GM03348 (cell line): ENCODE results near the gene ASPSCR1.
"Not testable (repeated sequence)": the region's sequence is repeated elsewhere in the genome, so short reads cannot be mapped to it uniquely, and the experiment has no call there.

Experiments
- DNase-seq: peaks from one replicate; pipeline ENCODE4 v3.0.0; 2012; ENCODE audit warnings: low spot score

The ASPSCR1 gene

GRCh38 chr17:81960130-81960958 lies 17.1 kb upstream of the ASPSCR1 start:
- no peak for DNase-seq

GRCh38 chr17:81961087-81961511 lies 16.3 kb upstream of the ASPSCR1 start, which contains the start of gene NOTUM:
TSS of gene NOTUM (minus strand) at chr17:81961187. CDS start at chr17:81960909, 278 bp downstream.
- DNase-seq, result peak; percentile 68

GRCh38 chr17:81961521-81962498 lies 15.6 kb upstream of the ASPSCR1 start:
- DNase-seq, result no peak

DNA sequence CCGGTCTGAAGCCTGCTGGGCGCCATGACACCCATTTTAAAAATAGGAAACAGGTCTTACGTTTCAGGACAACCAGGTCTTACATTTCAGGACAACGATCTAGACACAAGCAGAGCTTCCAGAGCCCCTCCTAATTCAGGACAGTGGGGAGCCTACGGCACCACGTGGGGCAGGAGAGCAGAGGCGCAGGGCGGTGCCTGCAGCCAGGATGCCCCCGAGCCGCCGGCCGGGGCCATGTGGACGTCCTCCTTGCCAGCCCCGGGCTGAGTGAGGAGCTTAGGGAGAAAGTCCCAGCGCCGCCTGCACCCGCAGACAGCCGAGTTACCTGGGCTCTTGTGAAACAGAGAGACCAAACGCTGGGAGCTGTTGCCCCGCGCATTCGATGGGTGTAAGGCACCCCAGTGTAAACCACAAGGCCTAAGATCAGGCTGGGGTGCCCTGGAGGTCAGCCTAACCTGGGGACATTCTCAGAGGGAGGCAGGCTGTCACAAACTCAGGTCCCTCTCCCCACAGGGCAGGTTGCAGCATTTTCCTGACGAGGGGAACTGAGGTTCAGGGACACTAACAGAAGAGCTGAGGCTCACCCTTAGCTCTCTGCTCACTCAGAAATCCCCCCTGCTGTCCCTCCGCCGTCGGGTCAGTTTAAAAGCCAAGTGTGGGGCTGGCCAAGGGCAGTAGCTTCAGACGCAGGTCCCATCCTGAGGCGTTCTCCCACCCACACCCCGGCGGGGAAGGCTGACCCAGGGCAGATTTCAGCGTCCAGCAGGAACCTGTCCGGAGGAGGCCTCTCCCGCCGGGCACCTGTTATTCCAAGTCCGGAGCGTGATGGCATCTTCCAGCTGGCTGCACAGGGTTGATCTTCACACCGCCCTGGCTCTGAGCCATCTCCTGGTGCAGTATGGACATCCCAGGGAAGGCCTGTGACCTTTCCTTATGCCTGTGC lies 14.7 kb upstream of the ASPSCR1 start:
- DNase-seq, result no peak

- no peak for DNase-seq
These were observed 13.2 kb upstream of the ASPSCR1 start for GRCh38 chr17:81964081-81964849.

DNA sequence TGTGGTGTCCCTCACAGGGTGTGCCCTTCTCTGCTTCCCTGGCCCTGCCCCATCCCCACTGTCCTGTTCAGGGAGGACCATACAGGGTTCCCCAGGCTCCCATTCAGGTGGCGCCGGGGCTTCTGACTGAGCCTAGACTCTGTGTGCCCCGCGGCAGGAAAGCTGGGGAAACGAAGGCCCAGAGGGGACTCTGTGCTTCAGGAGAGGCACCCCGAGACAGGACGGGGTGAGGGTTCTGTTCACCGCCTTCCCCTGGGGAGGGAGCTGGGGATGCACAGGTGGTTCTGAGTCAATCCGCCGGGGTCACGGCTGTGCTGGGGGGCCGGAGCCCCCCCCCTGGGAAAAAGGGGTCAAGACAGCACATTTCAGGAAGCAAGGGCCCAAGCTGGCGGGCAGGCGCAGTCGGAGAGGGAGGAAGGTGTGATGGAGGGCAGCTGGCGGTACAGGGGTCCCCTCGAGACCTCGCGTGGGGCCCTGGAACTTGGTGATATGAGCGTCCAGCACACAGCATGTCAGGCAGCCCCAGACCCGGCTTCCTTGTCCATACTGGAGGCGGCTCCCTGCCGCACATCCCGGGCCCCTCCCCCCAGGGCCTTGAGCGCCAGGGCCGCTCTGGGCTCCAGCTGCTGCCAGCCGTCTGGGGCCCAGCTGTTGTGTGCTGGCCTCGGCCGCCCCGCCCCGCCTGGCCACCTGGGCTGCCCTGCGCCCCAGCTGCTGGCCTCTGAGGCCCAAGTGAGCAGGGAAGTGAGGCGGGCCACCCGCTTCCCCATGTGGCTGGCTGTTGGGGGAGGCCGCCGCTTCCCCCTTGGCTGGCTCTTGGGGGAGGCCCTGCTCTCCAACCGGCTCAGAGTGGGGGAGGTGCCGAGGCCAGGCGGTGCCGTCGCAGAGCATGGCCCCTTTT lies 10.8 kb upstream of the ASPSCR1 start:
- DNase-seq, result no peak

GRCh38 chr17:81967244-81967532 lies 10.2 kb upstream of the ASPSCR1 start:
- DNase-seq, result no peak

DNA sequence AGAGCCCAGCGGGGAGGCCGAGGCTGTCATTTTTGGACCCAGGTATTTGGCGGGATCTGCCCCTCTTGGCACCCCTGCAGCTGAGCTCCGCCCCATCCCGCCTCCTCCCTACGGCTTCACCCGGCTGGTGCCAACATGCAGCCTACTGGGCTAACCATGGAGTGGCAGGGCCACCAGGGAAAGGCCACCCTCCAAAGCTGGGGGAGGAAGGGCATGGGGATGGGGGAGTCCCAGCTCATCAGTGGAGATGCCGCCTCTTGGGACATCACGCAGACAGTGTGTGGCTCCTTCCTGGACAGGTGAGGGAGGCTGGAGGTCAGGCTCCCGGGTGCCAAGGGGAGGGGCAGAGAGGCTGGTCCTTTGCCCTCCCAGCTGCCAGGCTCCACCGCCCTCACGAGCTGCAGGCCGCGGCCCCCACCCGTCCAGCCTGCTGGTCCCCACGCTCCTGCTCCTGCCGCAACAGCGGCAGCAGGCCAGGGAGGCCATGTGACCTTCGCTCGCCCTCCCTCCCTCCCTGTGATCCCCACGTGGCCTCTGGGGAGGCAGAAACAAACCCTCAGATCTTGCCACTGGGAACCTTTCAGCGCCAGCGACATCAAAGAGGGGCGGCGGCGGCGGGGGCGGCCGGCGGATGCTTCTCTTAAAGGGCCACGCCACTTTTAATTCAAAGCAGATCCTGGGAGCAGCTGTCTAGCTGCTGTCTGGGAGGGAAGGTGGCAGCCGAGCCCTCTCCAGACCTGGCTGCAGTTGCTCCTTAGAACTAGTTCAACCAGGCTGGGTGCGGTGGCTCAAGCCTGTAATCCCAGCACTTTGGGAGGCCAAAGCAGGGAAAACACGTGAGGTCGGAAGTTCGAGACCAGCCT lies 9.7 kb upstream of the ASPSCR1 start:
- DNase-seq, result peak; percentile 76

- DNase-seq, result no peak
These were observed 9.1 kb upstream of the ASPSCR1 start for GRCh38 chr17:81968396-81968745.

- DNase-seq, result no peak
These were observed 8.3 kb upstream of the ASPSCR1 start for GRCh38 chr17:81968850-81969812.

GRCh38 chr17:81973432-81973831 lies 4.0 kb upstream of the ASPSCR1 start:
- DNase-seq, result no peak

DNA sequence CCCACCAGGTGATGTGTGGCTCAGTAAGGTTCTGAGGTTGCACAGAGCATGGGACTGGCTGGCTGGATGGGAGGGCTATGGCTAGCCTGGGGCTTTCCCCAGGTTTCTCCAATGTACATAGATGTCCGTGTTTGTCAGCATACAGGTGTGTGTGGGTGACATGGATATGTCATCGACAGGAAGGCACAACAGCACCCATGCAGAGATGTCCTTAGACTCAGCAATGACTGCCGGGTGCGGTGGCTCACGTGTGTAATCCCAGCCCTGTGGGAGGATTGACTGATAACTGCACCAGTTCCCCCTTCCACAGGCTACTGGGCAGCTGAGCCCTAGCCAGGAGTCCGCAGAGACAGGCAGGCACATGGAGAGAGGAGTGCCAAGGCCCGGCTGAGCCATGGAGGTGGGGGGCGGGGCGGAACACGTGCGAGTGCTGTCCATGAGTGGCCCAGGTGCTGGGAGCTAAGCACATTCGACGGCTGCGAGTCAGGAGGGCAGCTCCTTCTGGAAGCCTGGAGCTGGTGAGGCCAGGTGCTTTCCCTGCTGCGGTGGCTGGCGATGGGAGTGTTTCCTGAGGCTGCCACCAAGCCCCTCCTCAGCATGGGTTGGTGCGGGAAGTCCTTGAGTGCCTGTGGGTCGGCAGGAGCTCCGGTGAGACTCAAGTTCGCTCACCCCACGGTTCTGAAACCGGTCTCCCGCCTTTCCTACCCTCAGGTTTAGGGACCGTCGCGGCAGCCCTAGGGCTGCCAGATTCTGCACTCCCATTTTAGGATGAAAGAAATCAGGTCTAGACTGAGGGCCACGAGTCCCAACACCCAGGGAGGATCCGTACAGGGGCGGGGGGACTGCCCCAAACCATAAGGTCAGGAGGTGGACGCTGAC lies 858 bp upstream of the ASPSCR1 start:
- DNase-seq, result no peak

- no peak for DNase-seq
These were observed 1.3 kb downstream of the ASPSCR1 start for GRCh38 chr17:81978524-81979298.

DNA sequence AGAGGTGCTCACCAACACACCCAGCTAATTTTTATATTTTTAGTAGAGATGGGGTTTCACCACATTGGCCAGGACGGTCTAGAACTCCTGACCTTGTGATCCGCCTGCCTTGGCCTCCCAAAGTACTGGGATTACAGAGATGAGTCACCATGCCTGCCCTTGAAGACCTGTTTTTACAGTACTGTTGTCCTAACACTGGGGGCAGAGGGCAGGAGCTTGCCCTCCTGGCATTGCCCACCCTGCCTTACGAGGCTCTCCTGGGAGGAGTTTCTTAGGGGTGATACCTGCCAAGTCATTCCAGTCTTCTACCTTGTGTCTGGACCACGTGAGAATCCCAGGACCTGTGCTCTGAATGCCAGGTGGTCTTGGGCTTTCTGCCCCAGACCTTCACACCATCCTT lies 2.7 kb downstream of the ASPSCR1 start:
- no peak for DNase-seq

- DNase-seq, result no peak
These were observed 3.4 kb downstream of the ASPSCR1 start for GRCh38 chr17:81980707-81981343.

- DNase-seq, result not testable (repeated sequence)
These were observed 4.1 kb downstream of the ASPSCR1 start for GRCh38 chr17:81981511-81981910.
